Measurements from ENCODE around the gene MSH5. TPM values are rescaled to one million over a fixed set of nuclear protein-coding genes. Genes with fewer than 3 reads are reported as not detected.
"Not testable (repeated sequence)": the region's sequence is repeated elsewhere in the genome, so short reads cannot be mapped to it uniquely, and the experiment has no call there.

Gene MSH5
- total and polyA plus RNA-seq, 5 donors from 2014 or later = 1.2 to 17.4 (median 1.4) TPM

- H3K27ac ChIP-seq (ENCODE audit: insufficient read depth, low read length, poor library complexity, severe bottlenecking) = peak overlapping the region; percentile 90
- Mint-ChIP-seq H3K9me3 (no peaks in the 10 kb centered on the region), H3K36me3 (peaks cover 7% of the 10 kb centered on the region), H3K27ac (peak overlapping the region; percentile 80 to 95 (median 94)), H3K27me3 (no peaks in the 10 kb centered on the region), H3K4me3 (peak overlapping the region; percentile 77 to 93 (median 84)), H3K4me1 (peaks cover 4 to 53% (median 27%) of the 10 kb centered on the region in 4 donors)
- H3K4me1 ChIP-seq (ENCODE audit: control insufficient read depth, insufficient read depth, low read length, poor library complexity, severe bottlenecking) = peaks cover 41% of the 10 kb centered on the region
- H3K9me3 ChIP-seq (ENCODE audit: control insufficient read depth in 2 of 2, low read length in 2 of 2) = no peaks in the 10 kb centered on the region
- peak in 2 of 3 donors; percentile 53 to 83 for DNase-seq
- peaks cover 4% of the 10 kb centered on the region for H3K36me3 ChIP-seq (ENCODE audit: control insufficient read depth, insufficient read depth, low read length)
- no peaks in the 10 kb centered on the region for H3K27me3 ChIP-seq (ENCODE audit: control insufficient read depth, insufficient read depth, low read length)
- peak; percentile 52 to 54 for ATAC-seq (ENCODE audit: low read depth in 2 of 2)
- peak overlapping the region; percentile 74 for H3K4me3 ChIP-seq (ENCODE audit: low read depth, low read length)
Observed at GRCh38 chr6:31797588-31797987, 57.8 kb downstream of the MSH5 start.

GRCh38 chr6:31799781-31800180 is 60.0 kb downstream of the MSH5 start:
- Histone ChIP-seq H3K27ac (ENCODE audit: insufficient read depth, low read length, poor library complexity, severe bottlenecking) (no peak overlapping the region), H3K9me3 (ENCODE audit: control insufficient read depth in 2 of 2, low read length in 2 of 2) (no peaks in the 10 kb centered on the region), H3K4me1 (ENCODE audit: control insufficient read depth, insufficient read depth, low read length, poor library complexity, severe bottlenecking) (peaks cover 37% of the 10 kb centered on the region), H3K27me3 (ENCODE audit: control insufficient read depth, insufficient read depth, low read length) (no peaks in the 10 kb centered on the region), H3K4me3 (ENCODE audit: low read depth, low read length) (no peak overlapping the region), H3K36me3 (ENCODE audit: control insufficient read depth, insufficient read depth, low read length) (peaks cover 2% of the 10 kb centered on the region)
- no peak overlapping the region for H3K4me3 Mint-ChIP-seq
- DNase-seq (no peak), ATAC-seq (ENCODE audit: low read depth in 2 of 2) (no peak)
- no peaks in the 10 kb centered on the region for H3K9me3 Mint-ChIP-seq
- peaks cover 12% of the 10 kb centered on the region for H3K36me3 Mint-ChIP-seq
- H3K4me1 Mint-ChIP-seq = peaks cover 0 to 48% (median 20%) of the 10 kb centered on the region in 4 donors
- no peak overlapping the region for H3K27ac Mint-ChIP-seq
- no peaks in the 10 kb centered on the region for H3K27me3 Mint-ChIP-seq

GRCh38 chr6:31801031-31801927 is 61.5 kb downstream of the MSH5 start:
- not testable (repeated sequence) for DNase-seq; H3K27ac ChIP-seq (ENCODE audit: insufficient read depth, low read length, poor library complexity, severe bottlenecking); H3K4me3 ChIP-seq (ENCODE audit: low read depth, low read length); H3K36me3 ChIP-seq (ENCODE audit: control insufficient read depth, insufficient read depth, low read length); H3K9me3 Mint-ChIP-seq; H3K27me3 Mint-ChIP-seq; H3K9me3 ChIP-seq (ENCODE audit: control insufficient read depth in 2 of 2, low read length in 2 of 2); ATAC-seq (ENCODE audit: low read depth in 2 of 2); H3K27me3 ChIP-seq (ENCODE audit: control insufficient read depth, insufficient read depth, low read length); H3K27ac Mint-ChIP-seq
- peak overlapping the region in 1 of 4 donors; percentile 35 for H3K4me3 Mint-ChIP-seq
- H3K4me1 ChIP-seq (ENCODE audit: control insufficient read depth, insufficient read depth, low read length, poor library complexity, severe bottlenecking) = peaks cover 36% of the 10 kb centered on the region
- H3K4me1 Mint-ChIP-seq = peaks cover 5 to 57% (median 27%) of the 10 kb centered on the region in 4 donors
- H3K36me3 Mint-ChIP-seq = peaks cover 12% of the 10 kb centered on the region

- DNase-seq (no peak), ATAC-seq (ENCODE audit: low read depth in 2 of 2) (no peak)
- Histone ChIP-seq H3K4me1 (ENCODE audit: control insufficient read depth, insufficient read depth, low read length, poor library complexity, severe bottlenecking) (peaks cover 23% of the 10 kb centered on the region), H3K4me3 (ENCODE audit: low read depth, low read length) (peak overlapping the region; percentile 87), H3K27me3 (ENCODE audit: control insufficient read depth, insufficient read depth, low read length) (no peaks in the 10 kb centered on the region), H3K36me3 (ENCODE audit: control insufficient read depth, insufficient read depth, low read length) (peaks cover 19% of the 10 kb centered on the region), H3K9me3 (ENCODE audit: control insufficient read depth in 2 of 2, low read length in 2 of 2) (no peaks in the 10 kb centered on the region), H3K27ac (ENCODE audit: insufficient read depth, low read length, poor library complexity, severe bottlenecking) (peak overlapping the region; percentile 91)
- peaks cover 21% of the 10 kb centered on the region for H3K36me3 Mint-ChIP-seq
- peak overlapping the region; percentile 89 to 96 (median 93) for H3K4me3 Mint-ChIP-seq
- peak overlapping the region; percentile 91 to 96 (median 93) for H3K27ac Mint-ChIP-seq
- peaks cover 10 to 45% (median 21%) of the 10 kb centered on the region in 4 donors for H3K4me1 Mint-ChIP-seq
- H3K9me3 Mint-ChIP-seq = peaks cover 0 to 1% (median 0%) of the 10 kb centered on the region in 7 donors
- H3K27me3 Mint-ChIP-seq = no peaks in the 10 kb centered on the region
Observed at GRCh38 chr6:31805939-31806469, 66.2 kb downstream of the MSH5 start.

- Histone ChIP-seq H3K27ac (ENCODE audit: insufficient read depth, low read length, poor library complexity, severe bottlenecking) (peak within 1 kb of the TSS; percentile 91), H3K4me1 (ENCODE audit: control insufficient read depth, insufficient read depth, low read length, poor library complexity, severe bottlenecking) (peaks cover 23% of the 10 kb centered on the region), H3K36me3 (ENCODE audit: control insufficient read depth, insufficient read depth, low read length) (peaks cover 25% of the 10 kb centered on the region), H3K9me3 (ENCODE audit: control insufficient read depth in 2 of 2, low read length in 2 of 2) (no peaks in the 10 kb centered on the region), H3K27me3 (ENCODE audit: control insufficient read depth, insufficient read depth, low read length) (no peaks in the 10 kb centered on the region), H3K4me3 (ENCODE audit: low read depth, low read length) (peak within 1 kb of the TSS; percentile 87)
- Mint-ChIP-seq H3K4me3 (peak within 1 kb of the TSS; percentile 89 to 96 (median 93)), H3K27ac (peak within 1 kb of the TSS; percentile 91 to 96 (median 93)), H3K36me3 (peaks cover 21% of the 10 kb centered on the region), H3K4me1 (peaks cover 10 to 42% (median 19%) of the 10 kb centered on the region in 4 donors), H3K27me3 (no peaks in the 10 kb centered on the region), H3K9me3 (peaks cover 0 to 1% (median 0%) of the 10 kb centered on the region in 7 donors)
- DNase-seq = peak; percentile 95 to 97 (median 96)
- ATAC-seq (ENCODE audit: low read depth in 2 of 2) = peak; percentile 96 to 97
Observed at GRCh38 chr6:31806470-31807272, 66.9 kb downstream of the MSH5 start, which contains the start of gene LSM2. Gene LSM2, minus strand, starts transcription at chr6:31806966. Its CDS starts 209 bp downstream, at chr6:31806757.

- H3K27me3 Mint-ChIP-seq; H3K9me3 Mint-ChIP-seq; DNase-seq; ATAC-seq (ENCODE audit: low read depth in 2 of 2); H3K9me3 ChIP-seq (ENCODE audit: control insufficient read depth in 2 of 2, low read length in 2 of 2); H3K27ac ChIP-seq (ENCODE audit: insufficient read depth, low read length, poor library complexity, severe bottlenecking); H3K4me3 ChIP-seq (ENCODE audit: low read depth, low read length); H3K27me3 ChIP-seq (ENCODE audit: control insufficient read depth, insufficient read depth, low read length): not testable (repeated sequence)
- Mint-ChIP-seq H3K4me3 (peak overlapping the region in 2 of 4 donors; percentile 21 to 52), H3K4me1 (peaks cover 16 to 51% (median 33%) of the 10 kb centered on the region in 4 donors), H3K27ac (peak overlapping the region in 2 of 3 donors; percentile 52 to 62), H3K36me3 (peaks cover 16% of the 10 kb centered on the region)
- peaks cover 25% of the 10 kb centered on the region for H3K36me3 ChIP-seq (ENCODE audit: control insufficient read depth, insufficient read depth, low read length)
- H3K4me1 ChIP-seq (ENCODE audit: control insufficient read depth, insufficient read depth, low read length, poor library complexity, severe bottlenecking) = peaks cover 33% of the 10 kb centered on the region
Observed at GRCh38 chr6:31808599-31808998, 68.8 kb downstream of the MSH5 start.

GRCh38 chr6:31811645-31812044 is 71.8 kb downstream of the MSH5 start:
- ATAC-seq (ENCODE audit: low read depth in 2 of 2) (no peak), DNase-seq (no peak)
- H3K27ac Mint-ChIP-seq = peak overlapping the region; percentile 62 to 92 (median 84)
- H3K4me3 ChIP-seq (ENCODE audit: low read depth, low read length) = no peak overlapping the region
- H3K4me1 ChIP-seq (ENCODE audit: control insufficient read depth, insufficient read depth, low read length, poor library complexity, severe bottlenecking) = peaks cover 27% of the 10 kb centered on the region
- no peaks in the 10 kb centered on the region for H3K9me3 ChIP-seq (ENCODE audit: control insufficient read depth in 2 of 2, low read length in 2 of 2)
- H3K4me3 Mint-ChIP-seq = peak overlapping the region in 3 of 4 donors; percentile 46 to 97 (median 85)
- H3K27ac ChIP-seq (ENCODE audit: insufficient read depth, low read length, poor library complexity, severe bottlenecking) = no peak overlapping the region
- no peaks in the 10 kb centered on the region for H3K27me3 Mint-ChIP-seq
- peaks cover 17 to 43% (median 27%) of the 10 kb centered on the region in 4 donors for H3K4me1 Mint-ChIP-seq
- peaks cover 25% of the 10 kb centered on the region for H3K36me3 ChIP-seq (ENCODE audit: control insufficient read depth, insufficient read depth, low read length)
- H3K27me3 ChIP-seq (ENCODE audit: control insufficient read depth, insufficient read depth, low read length) = no peaks in the 10 kb centered on the region
- H3K9me3 Mint-ChIP-seq = peaks cover 0 to 1% (median 0%) of the 10 kb centered on the region in 7 donors
- peaks cover 16% of the 10 kb centered on the region for H3K36me3 Mint-ChIP-seq
